Eye (tissue), 1 donor: ENCODE results near the gene CRYZL1.
"Not testable (repeated sequence)": the region's sequence is repeated elsewhere in the genome, so short reads cannot be mapped to it uniquely, and the experiment has no call there.

ENCODE experiments used
- DNase-seq: peaks from one replicate; pipeline ENCODE4 v3.0.0-alpha.2; 2015

Gene CRYZL1

GRCh38 chr21:33622253-33622652, 19.3 kb downstream of the CRYZL1 start:
- no peak for DNase-seq

- no peak for DNase-seq
These were observed 21.8 kb downstream of the CRYZL1 start for GRCh38 chr21:33619726-33620125.

GRCh38 chr21:33618407-33618806, 23.1 kb downstream of the CRYZL1 start:
- no peak for DNase-seq

GRCh38 chr21:33617565-33617964, 24.0 kb downstream of the CRYZL1 start:
- DNase-seq, result not testable (repeated sequence)

- DNase-seq, result no peak
These were observed 30.4 kb downstream of the CRYZL1 start for GRCh38 chr21:33611006-33611744.

- no peak for DNase-seq
These were observed 33.0 kb downstream of the CRYZL1 start for GRCh38 chr21:33608559-33608958.

- no peak for DNase-seq
These were observed 43.5 kb downstream of the CRYZL1 start for GRCh38 chr21:33598051-33598450.

- peak; percentile 97 for DNase-seq
These were observed 52.8 kb downstream of the CRYZL1 start, which contains the start of gene DONSON for GRCh38 chr21:33588485-33589335. Gene DONSON, minus strand, starts transcription at chr21:33588684. Its CDS starts 43 bp downstream, at chr21:33588641.

GRCh38 chr21:33587792-33588484, 53.6 kb downstream of the CRYZL1 start:
- DNase-seq, result peak; percentile 82

- DNase-seq, result no peak
These were observed 54.6 kb downstream of the CRYZL1 start for GRCh38 chr21:33586927-33587326.

GRCh38 chr21:33584455-33584854, 57.1 kb downstream of the CRYZL1 start:
- no peak for DNase-seq

GRCh38 chr21:33578959-33579542, 62.5 kb downstream of the CRYZL1 start:
- no peak for DNase-seq

GRCh38 chr21:33578214-33578613, 63.3 kb downstream of the CRYZL1 start:
- no peak for DNase-seq

GRCh38 chr21:33576741-33577141, 64.8 kb downstream of the CRYZL1 start:
- DNase-seq, result not testable (repeated sequence)

GRCh38 chr21:33572350-33572749, 69.2 kb downstream of the CRYZL1 start:
- DNase-seq, result no peak

- no peak for DNase-seq
These were observed 71.5 kb downstream of the CRYZL1 start for GRCh38 chr21:33569991-33570390.

GRCh38 chr21:33568448-33568847, 73.1 kb downstream of the CRYZL1 start:
- no peak for DNase-seq

GRCh38 chr21:33567914-33568313, 73.6 kb downstream of the CRYZL1 start:
- DNase-seq, result no peak

GRCh38 chr21:33566514-33566913, 75.0 kb downstream of the CRYZL1 start:
- DNase-seq, result no peak

- DNase-seq, result no peak
These were observed 79.2 kb downstream of the CRYZL1 start for GRCh38 chr21:33562389-33562788.

GRCh38 chr21:33561373-33561772, 80.2 kb downstream of the CRYZL1 start:
- no peak for DNase-seq

GRCh38 chr21:33560965-33561364, 80.6 kb downstream of the CRYZL1 start:
- DNase-seq, result no peak

- no peak for DNase-seq
These were observed 81.7 kb downstream of the CRYZL1 start for GRCh38 chr21:33559813-33560212.
